Nucleus accumbens (tissue), 56 donors: ENCODE results near the gene ATP4B.

Experiments
- DNase-seq, 56 donors: peaks; one replicate each; lab custom pipeline; 2025; lab: John Stamatoyannopoulos, UW

Gene ATP4B

DNA sequence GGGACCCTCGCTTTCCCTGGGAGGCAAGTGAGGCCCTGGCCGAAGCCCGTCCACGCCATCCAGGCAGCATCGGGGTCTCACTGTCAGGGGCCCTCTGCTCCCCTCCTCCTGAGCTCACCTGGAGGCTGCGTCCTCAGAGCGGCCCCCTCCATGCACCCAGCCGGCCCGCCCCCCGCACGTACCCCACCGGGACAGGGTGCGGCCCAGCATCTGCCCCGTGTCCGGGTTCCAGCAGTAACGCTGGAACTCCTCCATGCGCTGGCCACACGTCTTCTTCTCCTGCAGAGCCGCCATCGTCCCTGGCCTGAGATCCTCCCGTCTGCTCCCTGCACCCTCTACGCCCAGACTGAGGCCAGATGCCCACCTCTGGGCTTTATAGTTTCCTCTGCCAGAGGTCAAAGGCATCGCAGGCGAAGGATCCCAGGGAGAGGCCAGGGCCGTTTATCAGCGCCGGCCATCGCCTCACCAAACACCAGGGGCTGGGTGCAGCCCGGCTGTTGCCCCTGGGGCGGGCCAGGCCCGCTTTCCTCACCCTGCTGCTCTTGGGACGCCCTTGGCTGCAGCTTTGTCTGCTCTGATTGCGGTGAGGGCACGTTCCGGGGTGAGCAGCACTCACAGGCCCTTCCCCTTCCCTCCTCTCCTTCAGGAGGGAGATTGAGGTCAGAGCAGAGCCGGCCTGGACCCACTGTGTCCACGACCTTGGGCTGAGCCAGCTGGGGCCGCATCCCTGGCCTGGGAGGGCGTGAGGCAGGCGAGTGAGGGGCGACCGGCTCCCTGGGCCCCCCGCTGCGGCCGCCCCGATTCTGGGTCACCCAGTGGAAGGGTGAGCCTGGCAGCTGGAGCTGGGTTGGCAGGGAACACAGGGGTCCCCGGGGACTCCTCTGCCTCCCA, at the start of gene ATP4B:
Gene ATP4B, minus strand, starts transcription at position 348 of the 891 bp plus-strand sequence. Its CDS starts 54 bp downstream, at position 294.
- DNase-seq: no peak

DNA sequence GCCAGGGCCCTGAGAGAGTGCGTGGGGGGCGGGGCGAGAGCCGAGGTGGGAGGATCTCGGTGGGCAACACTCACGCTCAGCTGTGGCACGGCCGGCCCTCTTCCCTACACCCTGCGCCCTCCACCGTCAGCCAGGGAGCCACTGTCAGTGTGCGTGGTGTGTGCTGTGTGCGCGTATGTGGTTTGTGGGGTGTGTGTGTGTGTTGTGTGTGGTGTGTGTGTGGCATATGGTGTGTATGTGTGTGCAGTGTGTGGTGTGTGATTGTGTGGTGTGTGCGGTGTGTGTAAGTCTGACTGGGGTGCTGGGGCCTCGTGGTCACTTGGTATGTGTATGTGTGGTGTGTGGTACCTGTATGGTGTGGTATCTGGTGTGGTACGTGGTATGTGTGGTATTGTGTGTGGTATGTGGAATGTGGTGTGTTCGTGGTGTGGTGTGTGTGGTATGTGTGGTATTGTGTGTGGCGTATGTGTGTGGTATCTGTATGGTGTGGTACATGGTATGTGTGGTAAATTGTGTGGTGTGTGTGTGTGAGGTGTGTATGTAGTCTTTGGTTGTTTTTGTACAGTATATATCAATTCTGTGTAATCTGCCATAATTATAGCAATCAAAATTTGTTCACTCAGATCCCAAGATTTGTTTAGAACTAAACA, 14.1 kb upstream of the ATP4B start:
- DNase-seq: no peak

DNA sequence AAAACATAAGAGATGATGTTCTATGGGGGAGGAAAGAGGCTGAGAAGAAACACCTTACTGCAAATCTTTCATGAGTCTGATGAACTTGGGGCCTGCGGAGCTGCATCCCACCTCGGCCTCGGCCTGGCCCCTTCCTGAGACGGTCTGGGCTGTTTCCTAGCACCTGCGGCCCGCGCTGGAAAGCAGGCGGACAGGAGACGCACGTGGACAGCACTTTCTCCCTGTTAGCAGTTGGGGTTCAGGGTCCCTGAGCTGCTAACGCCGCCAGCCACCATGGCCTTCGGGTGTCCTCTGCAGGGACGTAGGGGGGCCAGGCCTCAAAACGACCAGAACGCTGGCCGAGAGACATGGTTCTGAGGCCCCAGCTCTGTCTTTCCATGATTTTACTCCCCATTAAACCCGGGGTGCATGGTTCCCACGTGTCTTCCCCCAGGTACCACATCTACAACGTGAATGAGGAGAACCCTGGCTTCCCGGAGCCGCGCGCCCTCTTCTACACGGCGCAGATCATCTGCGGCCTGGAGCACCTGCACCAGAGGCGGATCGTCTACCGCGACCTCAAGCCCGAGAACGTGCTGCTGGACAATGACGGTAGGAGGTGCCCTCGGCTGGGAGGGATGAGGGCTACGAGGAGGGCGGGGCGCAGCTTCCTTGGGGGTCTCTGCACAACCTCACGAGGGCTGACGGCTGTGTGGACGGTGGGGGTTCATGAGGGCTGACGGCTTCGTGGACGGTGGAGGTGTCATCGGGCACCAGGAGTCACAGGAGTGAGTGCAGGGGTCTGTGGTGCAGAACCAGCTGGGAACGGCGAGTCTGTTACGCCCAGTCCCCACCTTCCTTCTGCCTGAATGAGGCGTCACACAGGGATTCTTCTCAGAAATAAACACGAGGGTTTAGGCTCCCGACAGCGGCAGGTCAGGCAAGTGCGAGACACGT, 13.3 kb upstream of the ATP4B start:
- no peak for DNase-seq

DNA sequence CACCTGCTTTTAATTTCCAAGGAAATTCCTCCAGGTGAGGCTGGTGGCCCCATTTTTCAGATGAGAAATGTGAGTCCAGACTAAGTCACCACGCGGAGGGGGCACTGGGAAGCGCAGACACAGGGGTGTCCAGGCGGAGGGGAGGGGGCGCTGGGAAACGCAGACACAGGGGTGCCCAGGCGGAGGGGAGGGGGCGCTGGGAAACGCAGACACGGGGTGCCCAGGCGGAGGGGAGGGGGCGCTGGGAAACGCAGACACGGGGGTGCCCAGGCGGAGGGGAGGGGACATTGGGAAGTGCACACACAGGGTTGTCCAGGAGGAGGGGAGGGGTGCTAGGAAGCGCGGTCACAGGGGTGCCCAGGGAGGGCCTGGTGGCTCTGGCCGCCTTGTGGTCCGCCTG, 12.5 kb upstream of the ATP4B start:
- DNase-seq: no peak

DNA sequence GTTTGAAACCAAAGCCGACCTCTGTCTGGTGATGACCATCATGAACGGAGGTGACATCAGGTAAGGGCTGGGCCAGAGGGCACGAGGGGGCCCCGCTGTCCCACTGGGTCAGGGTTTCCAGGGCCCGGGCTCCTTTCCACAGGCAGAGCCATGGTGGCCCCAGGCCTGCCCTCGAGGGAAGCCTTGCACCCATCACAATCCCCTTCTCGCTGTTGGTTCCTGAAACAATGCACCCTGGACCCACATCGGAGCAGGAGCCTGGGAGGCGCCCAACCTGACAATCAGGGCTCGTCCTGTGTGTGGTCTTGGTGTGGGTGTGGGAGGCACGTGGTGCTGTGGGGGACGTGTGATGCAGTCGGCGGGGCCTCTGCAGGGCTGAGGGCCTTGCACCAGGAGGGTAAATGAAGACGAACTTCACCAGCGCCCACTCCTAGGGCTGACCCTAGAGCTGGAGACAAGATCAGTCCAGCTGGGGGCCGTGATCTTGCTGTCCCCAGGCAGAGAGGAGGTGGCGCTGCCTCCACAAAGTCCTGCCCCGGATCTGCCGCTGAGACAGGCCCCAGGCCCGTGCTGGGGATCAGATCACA, 11.8 kb upstream of the ATP4B start:
- DNase-seq: no peak

DNA sequence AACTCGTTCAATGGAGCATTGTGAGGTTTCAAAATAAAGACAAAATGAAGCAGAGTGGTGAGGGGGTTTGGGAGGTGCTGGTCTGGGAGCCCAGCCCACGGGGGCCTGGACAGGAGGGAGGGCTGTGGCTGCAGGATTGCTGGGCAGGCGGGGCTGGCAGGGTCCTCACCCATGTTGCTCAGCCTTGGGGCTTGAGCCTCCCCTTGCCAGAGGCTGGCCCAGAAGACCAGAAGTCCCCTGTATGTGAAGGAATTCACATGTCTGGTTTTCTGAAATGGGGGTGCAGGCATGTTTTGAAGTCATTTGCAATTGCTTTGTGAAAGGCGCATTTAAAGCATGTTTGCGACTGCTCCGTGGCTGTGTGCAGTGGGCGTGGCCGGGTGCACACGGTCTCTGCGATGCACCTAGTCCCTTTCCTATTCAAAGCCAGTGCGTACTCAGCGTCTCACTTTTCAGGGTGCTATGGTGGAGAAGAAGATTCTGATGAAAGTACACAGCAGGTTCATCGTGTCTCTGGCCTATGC, 11.3 kb upstream of the ATP4B start:
- no peak for DNase-seq

DNA sequence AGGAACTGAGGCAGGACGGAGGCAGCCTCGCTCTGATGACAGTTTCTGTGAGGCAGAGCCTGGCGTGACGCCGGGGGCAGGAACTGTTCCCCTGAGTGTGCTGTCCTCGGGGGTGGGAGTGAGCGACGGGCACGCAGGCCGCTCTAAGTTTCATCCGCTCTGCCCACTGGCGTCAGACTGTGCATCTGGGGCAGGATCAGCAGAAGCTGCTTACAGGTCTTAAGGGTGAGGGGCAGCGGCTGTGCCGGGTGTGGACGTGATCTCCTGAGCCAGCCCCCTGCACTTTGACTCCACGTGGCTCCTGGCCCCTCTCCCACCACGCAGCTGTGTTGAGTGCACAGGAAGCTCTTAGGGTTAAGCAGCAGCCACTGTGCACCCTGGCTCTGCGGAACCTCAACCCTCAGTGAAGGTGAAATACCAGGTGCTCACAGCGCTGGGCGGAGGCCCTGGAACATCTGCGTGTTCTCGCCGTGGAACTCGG, 10.5 kb upstream of the ATP4B start:
- DNase-seq: no peak

DNA sequence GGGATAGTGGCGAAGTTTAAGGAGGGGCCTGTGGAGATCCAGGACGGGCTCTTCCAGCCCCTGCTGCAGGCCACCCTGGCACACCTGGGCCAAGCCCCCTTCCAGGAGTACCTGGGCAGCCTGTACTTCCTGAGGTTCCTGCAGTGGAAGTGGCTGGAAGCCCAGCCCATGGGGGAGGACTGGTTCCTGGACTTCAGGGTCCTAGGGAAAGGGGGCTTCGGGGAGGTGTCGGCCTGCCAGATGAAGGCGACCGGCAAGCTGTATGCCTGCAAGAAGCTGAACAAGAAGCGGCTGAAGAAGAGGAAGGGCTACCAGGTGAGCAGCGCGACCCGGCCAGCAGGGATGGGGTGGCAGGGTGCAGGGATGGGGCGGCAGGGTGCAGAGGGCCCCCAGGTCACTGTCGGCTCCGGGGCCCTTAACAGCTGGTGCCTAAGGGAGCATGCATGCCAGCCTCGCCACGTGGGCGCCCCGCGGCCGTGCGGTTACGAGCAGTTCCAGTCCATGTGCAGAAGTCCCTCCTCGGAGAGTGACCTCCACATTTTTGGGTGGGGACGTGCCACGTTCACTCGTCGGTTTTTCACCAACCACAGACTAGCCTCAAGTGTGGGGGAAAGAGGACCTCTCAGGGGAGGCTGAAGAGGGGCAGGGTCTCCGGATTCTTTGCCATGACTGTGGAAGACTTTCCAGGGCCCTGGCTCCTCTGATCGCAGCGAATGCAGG, 9.9 kb upstream of the ATP4B start:
- no peak for DNase-seq

DNA sequence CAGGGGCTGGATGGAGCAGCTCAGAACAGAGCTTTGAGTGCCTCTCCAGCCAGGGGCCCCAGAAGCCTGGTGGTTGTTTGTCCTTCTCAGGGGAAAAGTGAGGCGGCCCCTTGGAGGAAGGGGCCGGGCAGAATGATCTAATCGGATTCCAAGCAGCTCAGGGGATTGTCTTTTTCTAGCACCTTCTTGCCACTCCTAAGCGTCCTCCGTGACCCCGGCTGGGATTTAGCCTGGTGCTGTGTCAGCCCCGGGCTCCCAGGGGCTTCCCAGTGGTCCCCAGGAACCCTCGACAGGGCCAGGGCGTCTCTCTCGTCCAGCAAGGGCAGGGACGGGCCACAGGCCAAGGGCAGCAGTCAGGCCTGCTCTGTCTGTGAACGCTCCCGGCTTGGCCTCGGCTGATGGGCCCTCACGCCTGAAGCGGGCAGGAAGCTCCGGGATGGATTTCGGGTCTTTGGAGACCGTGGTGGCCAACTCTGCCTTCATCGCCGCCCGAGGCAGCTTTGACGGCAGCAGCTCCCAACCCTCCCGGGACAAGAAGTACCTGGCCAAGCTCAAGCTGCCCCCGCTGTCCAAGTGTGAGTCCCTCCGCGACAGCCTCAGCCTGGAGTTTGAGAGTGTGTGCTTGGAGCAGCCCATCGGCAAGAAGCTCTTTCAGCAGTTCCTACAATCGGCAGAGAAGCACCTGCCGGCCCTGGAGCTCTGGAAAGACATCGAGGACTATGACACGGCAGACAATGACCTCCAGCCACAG, 9.1 kb upstream of the ATP4B start, which contains the start of gene GRK1:
Gene GRK1, plus strand, starts transcription at position 269 of the 751 bp plus-strand sequence. Its CDS starts 168 bp downstream, at position 437.
- no peak for DNase-seq

DNA sequence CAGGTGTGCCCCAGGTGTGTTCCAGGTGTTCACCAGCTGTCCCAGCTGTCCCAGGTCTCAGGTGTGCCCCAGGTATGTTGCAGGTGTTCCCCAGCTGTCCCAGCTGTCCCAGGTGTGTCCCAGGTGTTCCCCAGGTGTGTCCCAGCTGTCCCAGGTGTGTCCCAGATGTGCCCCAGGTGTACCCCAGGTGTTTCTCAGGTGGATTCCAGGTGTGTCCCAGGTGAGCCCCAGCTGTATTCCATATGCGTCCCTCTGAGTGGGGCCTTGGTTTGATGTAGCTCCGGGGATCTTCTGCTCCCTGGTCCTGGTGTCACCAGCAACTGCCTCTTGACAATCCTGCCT, 8.3 kb upstream of the ATP4B start:
- no peak for DNase-seq

DNA sequence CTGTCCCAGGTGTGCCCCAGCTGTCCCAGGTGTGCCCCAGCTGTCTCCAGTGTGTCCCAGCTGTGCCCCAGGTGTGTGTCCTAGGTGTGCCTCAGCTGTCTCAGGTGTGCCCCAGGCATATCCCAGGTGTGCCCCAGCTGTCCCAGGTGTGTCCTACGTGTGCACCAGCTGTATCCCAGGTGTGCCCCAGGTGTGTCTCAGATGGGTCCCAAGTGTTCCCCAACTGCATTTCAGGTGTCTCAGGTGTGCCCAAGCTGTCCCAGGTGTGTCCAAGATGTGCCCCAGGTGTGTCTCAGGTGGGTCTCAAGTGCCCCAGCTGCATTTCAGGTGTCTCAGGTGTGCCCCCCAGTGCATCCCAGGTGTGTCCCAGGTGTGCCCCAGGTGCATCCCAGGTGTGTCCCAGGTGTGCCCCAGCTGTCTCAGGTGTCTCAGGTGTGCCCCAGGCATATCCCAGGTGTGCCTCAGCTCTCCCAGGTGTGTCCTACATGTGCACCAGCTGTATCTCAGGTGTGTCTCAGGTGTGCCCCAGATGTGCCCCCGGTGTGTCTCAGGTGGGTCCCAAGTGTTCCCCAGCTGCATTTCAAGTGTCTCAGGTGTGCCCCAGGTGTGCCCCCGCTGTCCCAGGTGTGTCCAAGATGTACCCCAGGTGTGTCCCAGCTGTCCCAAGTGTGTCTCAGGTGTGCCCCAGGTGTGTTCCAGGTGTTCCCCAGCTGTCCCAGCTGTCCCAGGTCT, 7.8 kb upstream of the ATP4B start:
- DNase-seq: no peak

DNA sequence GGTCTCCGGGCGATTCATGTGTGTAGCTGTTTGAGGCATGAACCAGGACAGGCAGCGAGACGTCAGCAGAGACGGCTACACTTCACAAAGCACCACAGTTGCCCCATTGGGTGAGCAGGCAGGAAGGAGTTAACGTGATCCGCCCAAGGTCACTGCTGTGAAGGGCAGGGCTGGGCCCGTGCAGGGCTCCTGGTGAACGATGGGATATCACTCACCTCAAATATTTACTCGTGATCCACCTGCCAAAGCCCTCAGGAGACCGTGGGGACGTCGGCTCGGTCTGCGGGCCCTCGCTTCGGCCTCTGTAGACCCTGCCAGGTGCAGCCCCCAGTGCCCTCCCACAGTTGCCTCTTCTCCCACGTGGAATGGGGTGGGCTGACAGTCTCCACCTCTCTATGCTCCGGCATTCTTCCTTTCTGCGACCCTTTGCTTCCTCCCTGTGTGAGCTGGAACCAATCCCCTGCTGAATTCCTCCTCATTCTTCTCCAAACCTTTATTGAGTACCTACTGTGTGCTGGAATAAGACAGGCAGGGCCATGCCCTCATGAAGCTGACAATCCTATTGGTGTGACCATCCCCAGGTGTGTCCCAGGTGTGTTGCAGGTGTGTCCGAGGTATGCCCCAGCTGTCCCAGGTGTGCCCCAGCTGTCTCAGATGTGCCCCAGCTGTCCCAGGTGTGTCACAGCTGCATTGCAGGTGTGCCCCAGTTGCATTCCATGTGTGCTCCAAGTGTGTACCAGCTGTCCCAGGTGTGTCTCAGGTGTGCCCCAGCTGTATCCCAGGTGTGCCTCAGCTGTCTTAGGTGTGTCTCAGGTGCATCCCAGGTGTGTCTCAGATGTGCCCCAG, 7.0 kb upstream of the ATP4B start:
- no peak for DNase-seq

DNA sequence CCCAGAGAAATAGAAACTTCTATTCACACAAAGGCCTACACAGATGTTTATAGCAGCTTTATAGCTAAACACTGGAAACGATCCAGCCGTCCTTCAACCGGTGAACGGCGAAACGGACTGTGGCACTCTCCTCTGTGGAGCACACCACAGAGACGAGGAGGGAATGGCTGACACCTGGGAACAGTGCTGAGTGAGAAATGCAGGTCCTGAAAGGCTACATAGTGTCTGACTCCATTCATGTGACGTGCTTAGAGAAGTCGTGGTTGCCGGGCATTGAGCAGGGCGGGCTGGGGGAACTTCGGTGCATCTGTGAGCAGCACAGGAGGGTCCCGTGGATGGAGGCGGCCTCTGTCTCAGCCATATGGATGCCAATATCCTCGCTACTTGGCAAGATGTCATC, 5.9 kb upstream of the ATP4B start:
- DNase-seq: no peak

DNA sequence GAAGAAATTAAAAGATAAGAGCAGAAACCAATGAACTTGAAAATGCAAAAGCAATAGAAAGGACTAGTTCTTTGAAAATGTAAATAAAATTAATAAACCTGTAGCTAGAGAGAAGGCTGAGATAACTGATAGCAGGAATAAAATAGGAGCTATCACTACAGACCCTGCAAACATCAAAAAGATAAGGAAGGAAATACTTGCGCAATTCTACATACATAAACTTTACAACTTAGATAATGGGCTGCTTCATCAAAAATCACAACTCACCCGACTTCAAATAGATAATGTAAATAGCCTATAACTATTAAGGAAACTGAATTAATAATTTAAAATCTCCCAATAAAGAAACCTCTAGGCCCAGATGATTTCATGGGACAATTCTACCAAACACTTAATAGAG, 3.5 kb upstream of the ATP4B start:
- no peak for DNase-seq

DNA sequence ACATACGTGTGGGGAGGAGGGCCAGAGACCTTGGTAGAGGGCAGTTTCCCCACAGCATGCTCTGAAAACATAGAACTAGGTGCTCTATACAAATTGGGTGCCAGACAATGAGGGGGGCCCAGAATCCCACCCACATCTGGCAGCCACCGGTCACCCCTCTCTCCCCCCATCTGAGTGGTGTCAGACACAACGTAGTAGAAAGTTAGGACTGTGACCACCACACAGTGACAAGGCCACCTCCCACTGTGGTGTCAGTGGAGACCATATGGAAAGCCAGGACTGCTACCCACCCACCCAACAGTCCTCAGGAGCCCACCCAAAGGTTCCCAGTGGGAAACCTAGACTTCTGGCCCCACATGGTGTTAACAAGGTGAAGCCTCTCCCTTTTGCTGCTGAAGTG, 2.1 kb upstream of the ATP4B start:
- DNase-seq: no peak

DNA sequence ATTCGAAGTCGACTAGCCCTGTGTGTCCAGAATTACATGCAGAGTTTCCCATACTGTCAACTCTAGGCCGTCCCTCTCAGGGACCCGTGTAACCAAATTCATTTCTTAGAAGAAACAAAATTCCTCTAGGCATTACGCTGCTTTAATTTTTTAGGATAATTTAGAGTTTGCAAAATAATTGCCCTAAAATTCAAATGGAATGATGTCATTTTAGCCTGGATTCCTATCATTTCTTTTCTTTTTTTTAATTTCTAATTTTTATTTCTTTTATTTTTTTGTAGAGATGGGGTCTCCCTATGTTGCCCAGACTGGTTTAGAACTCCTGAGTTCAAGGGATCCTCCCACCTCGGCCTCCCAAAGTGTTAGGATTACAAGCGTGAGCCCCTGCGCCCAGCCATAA, 1.3 kb upstream of the ATP4B start:
- DNase-seq: no peak

DNA sequence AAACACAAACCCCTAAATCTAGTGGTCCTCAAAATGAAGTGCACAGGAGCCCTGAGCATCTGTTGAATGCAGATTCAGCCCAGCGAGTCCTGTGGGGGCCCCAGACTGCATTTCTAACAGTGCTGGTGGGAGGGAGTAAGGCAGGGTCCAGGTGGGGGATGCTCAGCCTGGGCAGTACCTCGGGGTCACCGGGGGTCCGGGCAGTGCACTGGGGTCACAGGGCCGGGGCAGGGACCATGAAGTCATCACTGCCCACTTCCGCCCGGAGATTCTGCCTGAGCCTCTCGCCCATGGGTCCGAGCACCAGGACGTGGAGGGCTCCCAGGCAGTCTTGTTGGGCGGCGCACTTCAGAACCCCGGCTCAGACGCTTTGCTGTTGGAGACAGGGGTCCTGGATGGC, 838 bp upstream of the ATP4B start:
- no peak for DNase-seq
